HepG2 (cell line): Measurements from ENCODE around the gene CETN2. TPM values are rescaled to one million over a fixed set of nuclear protein-coding genes. Genes with fewer than 3 reads are reported as not detected.
A peak's percentile ranks its signal among the peaks of the same experiment; 100 is the strongest.

ENCODE experiments used
- ATAC-seq: fragments of 200-7000 bp; cut with Tn5 transposase; 3 replicates; pipeline ENCODE4 v1.9.1; 2020; ENCODE audit warnings: mild to moderate bottlenecking, moderate library complexity
- BruUV-seq: library from RNA; stranded (reverse); fragments of 400-500 nt; replicated peaks from 2 replicates; lab custom pipeline; 2021; lab: Mats Ljungman, UMichigan
- CTCF ChIA-PET: fragments of 300-600 bp; formaldehyde crosslinking; extraction: SDS; loops from one replicate; lab custom pipeline; 2021; ENCODE audit warnings: low total read pairs, inconsistent platforms, low intra/inter-chr PET ratio; lab: Yijun Ruan, JAX
- POLR2A ChIA-PET: fragments of 350-600 bp; sonication (Branson Sonifier 250); formaldehyde crosslinking; loops from one replicate; lab custom pipeline; 2020; ENCODE audit warnings: antibody characterized with exemption, inconsistent platforms; lab: Yijun Ruan, JAX
- DNase-seq: peaks from one replicate; pipeline ENCODE4 v3.0.0-alpha.2; 2015; ENCODE audit warnings: low spot score
- FAIRE-seq: peaks from 3 replicates; lab custom pipeline; 2011; peaks lifted over from hg19 to GRCh38; lab: Jason Lieb, UNC
- H2AFZ ChIP-seq: one replicate; pipeline ENCODE4 v1.6.1; 2011; ENCODE audit warnings: low read length, inconsistent platforms
- H3K27ac ChIP-seq: fragments of 300-600 bp; 3 replicates; pipeline ENCODE4 v1.8.0; 2011; ENCODE audit warnings: mixed run types, mild to moderate bottlenecking, mixed read lengths, low read length, inconsistent platforms; ENCODE audit not compliant: insufficient read depth; ENCODE audit errors: extremely low read length
- H3K27me3 ChIP-seq, 2 experiments: fragments of 200-600 bp in 1 of 2; 2 replicates in 1 of 2; 3 replicates in 1 of 2; pipeline versions ENCODE4 v1.6.0 to v1.8.0; 2011; ENCODE audit warnings: low read length in 2 of 2, mild to moderate bottlenecking in 2 of 2, moderate library complexity in 2 of 2, inconsistent platforms in 1 of 2; ENCODE audit not compliant: insufficient read depth in 2 of 2, control insufficient read depth in 1 of 2
- H3K36me3 ChIP-seq, 2 experiments: fragments of 200-600 bp in 1 of 2; replicated peaks in 1 of 2; 2 replicates in 1 of 2; 3 replicates in 1 of 2; pipeline versions ENCODE4 v1.5.1 to v1.8.0; 2011; ENCODE audit warnings: low read length in 2 of 2, inconsistent platforms in 1 of 2; ENCODE audit not compliant: insufficient read depth in 2 of 2, control insufficient read depth in 1 of 2
- H3K4me1 ChIP-seq: 2 replicates; pipeline ENCODE4 v1.5.1; 2012; ENCODE audit warnings: low read length, inconsistent platforms; ENCODE audit not compliant: insufficient read depth
- H3K4me2 ChIP-seq: 2 replicates; pipeline ENCODE4 v1.6.0; 2011; ENCODE audit warnings: low read depth, low read length, inconsistent platforms
- H3K4me3 ChIP-seq, 3 experiments: fragments of 200-600 bp in 1 of 3; sonication (generic), shearing (Covaris generic) in 1 of 3; replicated peaks in 1 of 3; 2 replicates each; pipeline ENCODE4 v1.5.1; 2011 to 2016; ENCODE audit warnings: low read length in 3 of 3, inconsistent platforms in 2 of 3, low read depth in 2 of 3, mild to moderate bottlenecking in 2 of 3, control low read depth in 1 of 3, mixed read lengths in 1 of 3; ENCODE audit not compliant: insufficient read depth in 1 of 3
- H3K79me2 ChIP-seq: one replicate; pipeline ENCODE4 v1.6.1; 2011; ENCODE audit warnings: low read length, inconsistent platforms; ENCODE audit not compliant: insufficient read depth
- H3K9ac ChIP-seq: 2 replicates; pipeline ENCODE4 v1.6.0; 2011; ENCODE audit warnings: mild to moderate bottlenecking, low read depth, low read length, inconsistent platforms; ENCODE audit not compliant: insufficient read depth
- H3K9me3 ChIP-seq: 2 replicates; pipeline ENCODE4 v1.5.1; 2012; ENCODE audit warnings: mild to moderate bottlenecking, low read length
- H4K20me1 ChIP-seq: 2 replicates; pipeline ENCODE4 v1.6.0; 2011; ENCODE audit warnings: inconsistent platforms, mild to moderate bottlenecking, low read length, moderate library complexity; ENCODE audit not compliant: insufficient read depth
- ATF5 ChIP-seq: sonication (generic); formaldehyde crosslinking; IDR thresholded peaks from 2 replicates; pipeline ENCODE4 v1.4.0; 2020; ENCODE audit warnings: mild to moderate bottlenecking, low read depth, missing genetic modification reagents
- DBP ChIP-seq: sonication (generic); formaldehyde crosslinking; IDR thresholded peaks from 2 replicates; pipeline ENCODE4 v1.4.0; 2020; ENCODE audit warnings: missing genetic modification reagents; ENCODE audit errors: not compliant biosample characterization
- HNF4A ChIP-seq: sonication (generic); formaldehyde crosslinking; IDR thresholded peaks from 2 replicates; pipeline ENCODE4 v1.4.0; 2020; ENCODE audit warnings: missing genetic modification reagents
- HNF4G ChIP-seq, 2 experiments: sonication (generic) in 1 of 2; formaldehyde crosslinking in 1 of 2; IDR thresholded peaks; 2 replicates each; pipeline versions ENCODE4 v1.4.0 to v1.6.1; 2011 to 2020; ENCODE audit warnings: borderline replicate concordance in 2 of 2, low read depth in 2 of 2, mild to moderate bottlenecking in 2 of 2, low read length in 1 of 2, missing genetic modification reagents in 1 of 2, moderate library complexity in 1 of 2
- PAX8 ChIP-seq: sonication (generic); formaldehyde crosslinking; IDR thresholded peaks from 2 replicates; pipeline ENCODE4 v1.8.0; 2022; ENCODE audit warnings: mild to moderate bottlenecking, missing genetic modification reagents, borderline replicate concordance
- PHF20 ChIP-seq: sonication (generic); formaldehyde crosslinking; IDR thresholded peaks from 2 replicates; pipeline ENCODE4 v1.5.0; 2020; ENCODE audit warnings: mild to moderate bottlenecking, missing genetic modification reagents
- RFX5 ChIP-seq: IDR thresholded peaks from 2 replicates; pipeline ENCODE4 v1.6.1; 2011; ENCODE audit warnings: low read depth, low read length, improper control_type of control experiment
- SATB2 ChIP-seq: sonication (generic); formaldehyde crosslinking; IDR thresholded peaks from 2 replicates; pipeline ENCODE4 v1.5.0; 2020; ENCODE audit warnings: missing genetic modification reagents
- SNAPC2 ChIP-seq: sonication (generic); formaldehyde crosslinking; IDR thresholded peaks from 2 replicates; pipeline ENCODE4 v1.8.1; 2022; ENCODE audit warnings: mild to moderate bottlenecking, missing genetic modification reagents
- SOX5 ChIP-seq: IDR thresholded peaks from 2 replicates; pipeline ENCODE4 v1.6.1; 2016; ENCODE audit warnings: borderline replicate concordance
- U2AF2 ChIP-seq: fragments of 200-400 bp; formaldehyde crosslinking; IDR thresholded peaks from 2 replicates; pipeline ENCODE4 v1.6.1; 2017; ENCODE audit warnings: low read depth, mild to moderate bottlenecking, low read length
- ZBTB42 ChIP-seq: sonication (generic); formaldehyde crosslinking; IDR thresholded peaks from 2 replicates; pipeline ENCODE4 v1.5.0; 2020; ENCODE audit warnings: mild to moderate bottlenecking, missing genetic modification reagents
- ZNF20 ChIP-seq: sonication (generic); formaldehyde crosslinking; IDR thresholded peaks from 2 replicates; pipeline ENCODE4 v1.4.0; 2020; ENCODE audit warnings: mild to moderate bottlenecking, moderate library complexity, missing genetic modification reagents
- ZNF326 ChIP-seq: sonication (generic); formaldehyde crosslinking; IDR thresholded peaks from 2 replicates; pipeline ENCODE4 v1.4.0; 2020; ENCODE audit warnings: missing genetic modification reagents, borderline replicate concordance
- ZNF614 ChIP-seq: IDR thresholded peaks from 2 replicates; pipeline ENCODE4 v1.6.1; 2018; ENCODE audit warnings: missing biosample characterization, missing genetic modification reagents, inconsistent platforms, borderline replicate concordance
- WGBS: methylation state at CpG from one replicate; pipeline ENCODE4 v1.1.6; 2017; ENCODE audit warnings: low lambda C conversion rate; 5-methylcytosine and 5-hydroxymethylcytosine counted together
- in situ Hi-C: cut with HindIII; loops from 2 replicates; pipeline ENCODE4 v1.10.0; 2017; ENCODE audit warnings: low pct_unique_long_range_greater_than_20kb; ENCODE audit not compliant: extremely low pct_ligation_motif_present
- intact Hi-C: fragments of 100-400 bp; cut with micrococcal nuclease; formaldehyde crosslinking; loops from one replicate; pipeline ENCODE4 v1.10.0; 2022; ENCODE audit not compliant: unreplicated experiment
- polyA plus RNA-seq, 8 experiments: library from polyadenylated mRNA; depleted of rRNA in 3 of 8; stranded (reverse) in 7 of 8; unstranded in 1 of 8; fragments of >200 nt; fragmentation: Illumina TruSeq in 4 of 8; extraction: Trizol in 4 of 8; gene quantifications; 2 replicates each; pipeline versions ENCODE4 v1.2.1 to v1.2.3, GENCODE V29; 2011 to 2016; ENCODE audit warnings: low read depth in 4 of 8, missing spikeins in 1 of 8, mixed read lengths in 1 of 8; ENCODE audit not compliant: insufficient read depth in 1 of 8
- total RNA-seq, 5 experiments: library from RNA; depleted of rRNA; stranded (reverse); fragments of >200 nt; fragmentation: Illumina TruSeq; extraction: Trizol; gene quantifications; 2 replicates each; pipeline ENCODE4 v1.2.3, GENCODE V29; 2016; ENCODE audit warnings: low read depth in 1 of 5
- TF ChIP-seq, protein P1 (sequence below): sonication (generic); formaldehyde crosslinking; IDR thresholded peaks from 2 replicates; pipeline ENCODE4 v1.4.0; 2020; ENCODE audit warnings: missing genetic modification reagents, mild to moderate bottlenecking, borderline replicate concordance
- TF ChIP-seq, protein P2 (sequence below): sonication (generic); formaldehyde crosslinking; IDR thresholded peaks from 2 replicates; pipeline ENCODE4 v1.4.0; 2020; ENCODE audit warnings: mild to moderate bottlenecking, missing genetic modification reagents

The CETN2 gene
- total and polyA plus RNA-seq, 2 of the 13 experiments (the other 11 are each of a cell fraction or from before 2014, with no cell fraction given), result 17.2 to 85.4 TPM

DNA sequence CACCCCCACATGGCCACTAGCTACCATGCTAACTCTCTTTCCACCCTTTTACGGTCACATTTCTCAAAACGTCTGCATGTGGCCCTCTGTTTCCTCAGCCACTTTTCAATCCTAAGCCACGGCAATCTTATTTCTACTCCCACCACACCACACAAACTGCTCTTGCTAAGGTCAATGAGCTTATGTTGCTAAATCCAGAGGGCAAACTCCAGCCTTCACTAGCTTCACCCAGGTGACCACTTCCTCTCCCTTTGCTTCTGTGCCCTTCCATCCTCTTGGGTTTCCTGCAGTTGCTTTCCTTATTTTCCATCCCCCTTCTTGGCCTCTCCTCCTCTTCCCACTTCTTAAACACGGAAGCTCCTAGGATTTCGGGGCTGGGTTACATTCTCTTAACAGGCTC, 16.5 kb downstream of the CETN2 start:
- BruUV-seq, result no TSS peak
- Histone ChIP-seq H3K9ac (no peak overlapping the region), H4K20me1 (no peaks in the 10 kb centered on the region), H3K27me3 (no peaks in the 10 kb centered on the region), H3K36me3 (no peaks in the 10 kb centered on the region), H2AFZ (no peak overlapping the region), H3K27ac (no peak overlapping the region), H3K4me2 (peak overlapping the region; percentile 19; the same call in 1 of the 2 replicates), H3K79me2 (no peaks in the 10 kb centered on the region), H3K4me3 (no peak overlapping the region), H3K9me3 (no peaks in the 10 kb centered on the region), H3K4me1 (peaks cover 15% of the 10 kb centered on the region; the same call in 1 of the 2 replicates)
- ChIA-PET POLR2A (no interaction called here), CTCF (no interaction called here)
- DNase-seq, result no peak
- intact Hi-C loops, result no loop called here
- TF ChIP-seq ATF5 (CRISPR knock-in tag) (no peak), HNF4G (IDR thresholded peaks at IDR 0.05; ENCODE audit: borderline replicate concordance, low read depth, low read length) (peak; percentile 23; the same call in 1 of the 2 replicates), HNF4G (CRISPR knock-in tag; IDR thresholded peaks at IDR 0.05; ENCODE audit: borderline replicate concordance, low read depth) (no peak), ZNF326 (no peak), DBP (CRISPR knock-in tag) (no peak), PAX8 (no peak), SOX5 (CRISPR knock-in tag) (no peak), HNF4A (CRISPR knock-in tag) (peak; percentile 32; the same call in 1 of the 2 replicates), SNAPC2 (CRISPR knock-in tag) (no peak), ZBTB42 (CRISPR knock-in tag) (no peak), RFX5 (no peak), U2AF2 (no peak), SATB2 (CRISPR knock-in tag) (no peak), ZNF614 (no peak), ZNF20 (CRISPR knock-in tag) (no peak), PHF20 (no peak)
- TF ChIP-seq, protein P1, sequence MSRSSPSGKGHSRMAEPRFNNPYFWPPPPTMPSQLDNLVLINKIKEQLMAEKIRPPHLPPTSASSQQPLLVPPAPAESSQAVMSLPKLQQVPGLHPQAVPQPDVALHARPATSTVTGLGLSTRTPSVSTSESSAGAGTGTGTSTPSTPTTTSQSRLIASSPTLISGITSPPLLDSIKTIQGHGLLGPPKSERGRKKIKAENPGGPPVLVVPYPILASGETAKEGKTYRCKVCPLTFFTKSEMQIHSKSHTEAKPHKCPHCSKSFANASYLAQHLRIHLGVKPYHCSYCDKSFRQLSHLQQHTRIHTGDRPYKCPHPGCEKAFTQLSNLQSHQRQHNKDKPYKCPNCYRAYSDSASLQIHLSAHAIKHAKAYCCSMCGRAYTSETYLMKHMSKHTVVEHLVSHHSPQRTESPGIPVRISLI (CRISPR knock-in tag), result no peak
- TF ChIP-seq, protein P2, sequence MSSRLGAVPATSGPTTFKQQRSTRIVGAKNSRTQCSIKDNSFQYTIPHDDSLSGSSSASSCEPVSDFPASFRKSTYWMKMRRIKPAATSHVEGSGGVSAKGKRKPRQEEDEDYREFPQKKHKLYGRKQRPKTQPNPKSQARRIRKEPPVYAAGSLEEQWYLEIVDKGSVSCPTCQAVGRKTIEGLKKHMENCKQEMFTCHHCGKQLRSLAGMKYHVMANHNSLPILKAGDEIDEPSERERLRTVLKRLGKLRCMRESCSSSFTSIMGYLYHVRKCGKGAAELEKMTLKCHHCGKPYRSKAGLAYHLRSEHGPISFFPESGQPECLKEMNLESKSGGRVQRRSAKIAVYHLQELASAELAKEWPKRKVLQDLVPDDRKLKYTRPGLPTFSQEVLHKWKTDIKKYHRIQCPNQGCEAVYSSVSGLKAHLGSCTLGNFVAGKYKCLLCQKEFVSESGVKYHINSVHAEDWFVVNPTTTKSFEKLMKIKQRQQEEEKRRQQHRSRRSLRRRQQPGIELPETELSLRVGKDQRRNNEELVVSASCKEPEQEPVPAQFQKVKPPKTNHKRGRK (CRISPR knock-in tag), result no peak
- in situ Hi-C loops, result loop anchor here (25.0 kb wide), 2 partner anchors 177 to 1077 kb away; partner anchors contain the start of genes CNGA2 and GABRQ
- 12% methylated on average over 5 of the region's 5 CpGs for WGBS
- FAIRE-seq, result peak; percentile 67
- peak; percentile 77 for ATAC-seq
